SK-N-SH treated with all-trans-retinoic acid at 6 μM for 48 hours (cell line): ENCODE data around the gene NME4.

ENCODE experiments used
- ATAC-seq: fragments of 200-7000 bp; cut with Tn5 transposase; 3 replicates; pipeline ENCODE4 v1.9.1; 2020; ENCODE audit warnings: mild to moderate bottlenecking, moderate library complexity
- ARNTL ChIP-seq: fragments of 450-650 bp; formaldehyde crosslinking; IDR thresholded peaks from 2 replicates; pipeline ENCODE4 v1.5.0; 2020; ENCODE audit warnings: low read depth, mild to moderate bottlenecking, moderate library complexity, borderline replicate concordance
- CSDC2 ChIP-seq: fragments of 250-450 bp; sonication (Bioruptor Pico); IDR thresholded peaks from 2 replicates; pipeline ENCODE4 v1.5.0; 2020; ENCODE audit warnings: mild to moderate bottlenecking, moderate library complexity
- ESRRG ChIP-seq: fragments of 250-450 bp; sonication (Bioruptor Pico); IDR thresholded peaks from 2 replicates; pipeline ENCODE4 v1.6.1; 2021; ENCODE audit warnings: mild to moderate bottlenecking
- GLIS3 ChIP-seq: fragments of 250-450 bp; sonication (Bioruptor Pico); IDR thresholded peaks from 2 replicates; pipeline ENCODE4 v1.5.0; 2020; ENCODE audit warnings: mild to moderate bottlenecking, moderate library complexity
- OSR1 ChIP-seq: fragments of 250-450 bp; sonication (Bioruptor Pico); IDR thresholded peaks from 2 replicates; pipeline ENCODE4 v1.8.0; 2022; ENCODE audit warnings: moderate library complexity, mild to moderate bottlenecking, inconsistent platforms
- PPARA ChIP-seq: fragments of 250-450 bp; sonication (Bioruptor Pico); IDR thresholded peaks from 2 replicates; pipeline ENCODE4 v1.5.0; 2020; ENCODE audit warnings: mild to moderate bottlenecking, borderline replicate concordance
- RARB ChIP-seq: fragments of 250-450 bp; sonication (Bioruptor Pico); IDR thresholded peaks from 2 replicates; pipeline ENCODE4 v1.8.0; 2021; ENCODE audit warnings: mild to moderate bottlenecking, moderate library complexity
- SNAI2 ChIP-seq: fragments of 250-450 bp; sonication (Bioruptor Pico); IDR thresholded peaks from 2 replicates; pipeline ENCODE4 v1.5.0; 2020; ENCODE audit warnings: mild to moderate bottlenecking, moderate library complexity
- TCF4 ChIP-seq: fragments of 250-450 bp; sonication (Bioruptor Pico); IDR thresholded peaks from 2 replicates; pipeline ENCODE4 v1.8.0; 2021; ENCODE audit warnings: mild to moderate bottlenecking, moderate library complexity, borderline replicate concordance
- TOX ChIP-seq: fragments of 250-450 bp; sonication (Bioruptor Pico); IDR thresholded peaks from 2 replicates; pipeline ENCODE4 v1.8.0; 2021; ENCODE audit warnings: mild to moderate bottlenecking, moderate library complexity, borderline replicate concordance
- ZC3H10 ChIP-seq: fragments of 250-450 bp; sonication (Bioruptor Pico); IDR thresholded peaks from 2 replicates; pipeline ENCODE4 v1.5.1; 2021; ENCODE audit warnings: mild to moderate bottlenecking, moderate library complexity
- ZFP3 ChIP-seq: fragments of 250-450 bp; sonication (Bioruptor Pico); IDR thresholded peaks from 2 replicates; pipeline ENCODE4 v1.5.0; 2020; ENCODE audit warnings: mild to moderate bottlenecking, moderate library complexity
- ZFP30 ChIP-seq: fragments of 450-650 bp; formaldehyde crosslinking; IDR thresholded peaks from 2 replicates; pipeline ENCODE4 v1.5.0; 2022; ENCODE audit warnings: mild to moderate bottlenecking, moderate library complexity
- ZNF565 ChIP-seq: fragments of 450-650 bp; formaldehyde crosslinking; conservative IDR thresholded peaks from 2 replicates; pipeline ENCODE4 v1.5.0; 2020; ENCODE audit warnings: low read depth, mild to moderate bottlenecking, moderate library complexity
- ZNF70 ChIP-seq: fragments of 450-650 bp; formaldehyde crosslinking; IDR thresholded peaks from 2 replicates; pipeline ENCODE4 v1.5.0; 2020; ENCODE audit warnings: mild to moderate bottlenecking, moderate library complexity
- ZNF8 ChIP-seq: fragments of 450-650 bp; formaldehyde crosslinking; IDR thresholded peaks from 2 replicates; pipeline ENCODE4 v1.5.0; 2020; ENCODE audit warnings: mild to moderate bottlenecking, moderate library complexity
- TF ChIP-seq, protein P1 (sequence below): fragments of 250-450 bp; sonication (Bioruptor Pico); IDR thresholded peaks from 2 replicates; pipeline ENCODE4 v1.5.0; 2020; ENCODE audit warnings: mild to moderate bottlenecking, moderate library complexity
- TF ChIP-seq, protein P2 (sequence below): fragments of 250-450 bp; sonication (Bioruptor Pico); IDR thresholded peaks from 2 replicates; pipeline ENCODE4 v1.8.0; 2020; ENCODE audit warnings: mild to moderate bottlenecking, moderate library complexity, borderline replicate concordance
- TF ChIP-seq, protein P3 (sequence below): fragments of 250-450 bp; sonication (Bioruptor Pico); IDR thresholded peaks from 2 replicates; pipeline ENCODE4 v1.8.0; 2021; ENCODE audit warnings: low read depth, mild to moderate bottlenecking, moderate library complexity, borderline replicate concordance
- TF ChIP-seq, protein P4 (sequence below): fragments of 250-450 bp; sonication (Bioruptor Pico); IDR thresholded peaks from 2 replicates; pipeline ENCODE4 v1.5.1; 2021; ENCODE audit warnings: mild to moderate bottlenecking, moderate library complexity

NME4 gene

DNA sequence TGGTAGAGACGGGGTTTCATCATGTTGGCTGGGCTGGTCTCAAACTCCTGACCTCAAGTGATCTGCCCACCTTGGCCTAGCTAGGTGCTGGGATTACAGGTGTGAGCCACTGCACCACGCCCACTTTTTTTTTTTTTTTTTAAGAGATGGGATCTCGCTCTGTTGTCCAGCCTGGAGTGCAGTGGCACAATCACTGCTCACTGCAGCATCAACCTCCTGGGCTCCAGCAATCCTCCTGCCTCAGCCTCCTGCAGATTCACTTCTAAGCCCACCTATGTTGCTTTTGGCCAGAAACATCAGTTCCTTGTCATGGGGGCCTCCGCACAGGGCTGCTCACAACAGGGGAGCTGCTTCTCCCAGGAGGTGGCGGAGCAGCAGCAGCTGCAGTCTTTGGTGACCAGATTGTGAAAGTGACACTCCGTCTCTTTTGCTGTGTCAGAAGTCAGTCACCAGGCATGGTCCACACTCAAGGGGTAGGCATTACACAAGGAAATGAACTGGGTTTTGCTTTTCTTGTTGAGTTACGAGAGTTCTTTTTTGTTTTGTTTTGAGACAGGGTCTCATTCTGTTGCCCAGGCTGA lies 4.5 kb upstream of the NME4 start:
- TF ChIP-seq ZFP30 (CRISPR knock-in tag) (no peak), TOX (no peak), ZNF70 (CRISPR knock-in tag) (no peak), TCF4 (CRISPR knock-in tag) (no peak), PPARA (CRISPR knock-in tag) (no peak)
- TF ChIP-seq, protein P1, sequence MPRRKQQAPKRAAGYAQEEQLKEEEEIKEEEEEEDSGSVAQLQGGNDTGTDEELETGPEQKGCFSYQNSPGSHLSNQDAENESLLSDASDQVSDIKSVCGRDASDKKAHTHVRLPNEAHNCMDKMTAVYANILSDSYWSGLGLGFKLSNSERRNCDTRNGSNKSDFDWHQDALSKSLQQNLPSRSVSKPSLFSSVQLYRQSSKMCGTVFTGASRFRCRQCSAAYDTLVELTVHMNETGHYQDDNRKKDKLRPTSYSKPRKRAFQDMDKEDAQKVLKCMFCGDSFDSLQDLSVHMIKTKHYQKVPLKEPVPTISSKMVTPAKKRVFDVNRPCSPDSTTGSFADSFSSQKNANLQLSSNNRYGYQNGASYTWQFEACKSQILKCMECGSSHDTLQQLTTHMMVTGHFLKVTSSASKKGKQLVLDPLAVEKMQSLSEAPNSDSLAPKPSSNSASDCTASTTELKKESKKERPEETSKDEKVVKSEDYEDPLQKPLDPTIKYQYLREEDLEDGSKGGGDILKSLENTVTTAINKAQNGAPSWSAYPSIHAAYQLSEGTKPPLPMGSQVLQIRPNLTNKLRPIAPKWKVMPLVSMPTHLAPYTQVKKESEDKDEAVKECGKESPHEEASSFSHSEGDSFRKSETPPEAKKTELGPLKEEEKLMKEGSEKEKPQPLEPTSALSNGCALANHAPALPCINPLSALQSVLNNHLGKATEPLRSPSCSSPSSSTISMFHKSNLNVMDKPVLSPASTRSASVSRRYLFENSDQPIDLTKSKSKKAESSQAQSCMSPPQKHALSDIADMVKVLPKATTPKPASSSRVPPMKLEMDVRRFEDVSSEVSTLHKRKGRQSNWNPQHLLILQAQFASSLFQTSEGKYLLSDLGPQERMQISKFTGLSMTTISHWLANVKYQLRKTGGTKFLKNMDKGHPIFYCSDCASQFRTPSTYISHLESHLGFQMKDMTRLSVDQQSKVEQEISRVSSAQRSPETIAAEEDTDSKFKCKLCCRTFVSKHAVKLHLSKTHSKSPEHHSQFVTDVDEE (CRISPR knock-in tag): no peak
- TF ChIP-seq, all 23 proteins: peak for 0

DNA sequence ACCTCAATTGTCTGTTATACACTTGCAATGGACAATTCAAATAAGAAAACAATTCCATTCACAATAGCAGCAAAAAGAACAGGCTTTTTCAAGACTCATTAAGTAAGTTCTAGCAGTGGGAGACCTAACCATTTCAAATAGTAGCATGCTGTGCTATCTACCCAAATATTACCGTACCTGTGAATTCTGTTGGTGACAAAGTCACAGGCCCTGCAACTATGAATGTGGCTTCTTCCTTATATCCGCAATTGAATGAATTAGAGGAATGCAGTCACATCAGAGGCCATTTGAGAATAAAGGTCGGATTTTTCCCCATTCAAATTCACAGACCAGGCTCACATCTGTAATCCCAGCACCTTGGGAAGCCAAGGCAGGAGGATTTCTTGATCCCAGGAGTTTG lies 800 bp upstream of the NME4 start:
- no peak for ATAC-seq
- TF ChIP-seq ESRRG (no peak), TCF4 (CRISPR knock-in tag) (no peak), RARB (CRISPR knock-in tag) (no peak), CSDC2 (CRISPR knock-in tag) (no peak), PPARA (CRISPR knock-in tag) (no peak), ARNTL (CRISPR knock-in tag) (no peak), ZNF8 (no peak), ZC3H10 (no peak)
- TF ChIP-seq, protein P2, sequence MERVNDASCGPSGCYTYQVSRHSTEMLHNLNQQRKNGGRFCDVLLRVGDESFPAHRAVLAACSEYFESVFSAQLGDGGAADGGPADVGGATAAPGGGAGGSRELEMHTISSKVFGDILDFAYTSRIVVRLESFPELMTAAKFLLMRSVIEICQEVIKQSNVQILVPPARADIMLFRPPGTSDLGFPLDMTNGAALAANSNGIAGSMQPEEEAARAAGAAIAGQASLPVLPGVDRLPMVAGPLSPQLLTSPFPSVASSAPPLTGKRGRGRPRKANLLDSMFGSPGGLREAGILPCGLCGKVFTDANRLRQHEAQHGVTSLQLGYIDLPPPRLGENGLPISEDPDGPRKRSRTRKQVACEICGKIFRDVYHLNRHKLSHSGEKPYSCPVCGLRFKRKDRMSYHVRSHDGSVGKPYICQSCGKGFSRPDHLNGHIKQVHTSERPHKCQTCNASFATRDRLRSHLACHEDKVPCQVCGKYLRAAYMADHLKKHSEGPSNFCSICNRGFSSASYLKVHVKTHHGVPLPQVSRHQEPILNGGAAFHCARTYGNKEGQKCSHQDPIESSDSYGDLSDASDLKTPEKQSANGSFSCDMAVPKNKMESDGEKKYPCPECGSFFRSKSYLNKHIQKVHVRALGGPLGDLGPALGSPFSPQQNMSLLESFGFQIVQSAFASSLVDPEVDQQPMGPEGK (CRISPR knock-in tag): no peak

More for the DNA sequence above, 4.5 kb upstream of the NME4 start:
- no peak for ATAC-seq

DNA sequence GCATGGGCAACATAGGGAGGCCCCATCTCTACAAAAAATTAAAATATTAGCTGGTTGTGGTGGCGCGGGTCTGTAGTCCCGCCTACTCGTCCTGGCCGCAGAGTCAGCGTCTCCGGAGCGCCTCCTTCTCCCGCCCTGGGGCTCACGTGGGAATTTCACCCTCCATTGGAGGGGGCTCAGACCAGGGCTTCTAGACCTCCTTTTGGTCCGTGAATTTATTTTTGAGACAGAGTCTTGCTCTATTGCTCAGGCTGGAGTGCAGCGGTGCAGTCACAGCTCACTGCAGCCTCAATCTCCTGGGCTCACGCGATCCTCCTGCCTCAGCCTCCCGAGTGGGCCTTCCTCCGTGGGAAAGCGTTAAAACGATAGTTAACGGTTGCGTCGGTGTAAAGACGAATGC lies 394 bp upstream of the NME4 start:
- ATAC-seq: peak; percentile 65
- no peak for TF ChIP-seq OSR1 (CRISPR knock-in tag)
- TF ChIP-seq, protein P1 (CRISPR knock-in tag): no peak
- no peak for TF ChIP-seq CSDC2 (CRISPR knock-in tag)
- no peak for TF ChIP-seq ZNF565 (CRISPR knock-in tag)
- TF ChIP-seq ESRRG: no peak
- TF ChIP-seq ZC3H10: no peak
- peak; percentile 74 for TF ChIP-seq ZNF70 (CRISPR knock-in tag)

DNA sequence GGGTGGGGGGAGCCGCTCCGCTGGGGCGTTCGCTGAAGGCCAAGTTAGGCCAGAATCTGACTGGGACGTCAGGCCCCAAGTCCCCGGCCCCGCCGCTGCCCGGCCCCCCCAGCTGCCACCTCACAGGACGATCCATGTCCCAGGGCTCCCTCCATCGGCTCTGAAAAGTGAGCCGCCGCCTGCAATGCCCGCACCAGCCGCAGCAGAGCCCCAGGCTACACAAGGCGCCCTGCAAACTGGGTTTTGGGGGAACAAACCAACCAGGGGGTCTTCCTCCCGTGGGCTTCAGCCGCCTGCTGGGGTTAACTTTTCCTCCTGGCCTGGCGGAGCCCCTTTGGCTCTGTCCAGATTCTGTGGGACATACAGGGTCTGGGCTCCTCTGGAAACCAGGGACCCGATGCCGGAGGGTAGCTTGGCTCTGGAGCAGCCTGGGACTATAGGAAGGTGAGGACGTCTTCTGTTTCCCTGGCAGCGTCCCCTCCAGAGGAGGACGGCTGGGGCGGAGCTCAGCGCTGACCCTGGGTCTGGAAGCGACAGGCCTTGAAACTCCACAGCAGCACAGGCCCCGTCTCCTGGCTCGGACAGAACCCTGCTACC lies 835 bp downstream of the NME4 start:
- ATAC-seq: peak; percentile 71
- TF ChIP-seq, protein P3, sequence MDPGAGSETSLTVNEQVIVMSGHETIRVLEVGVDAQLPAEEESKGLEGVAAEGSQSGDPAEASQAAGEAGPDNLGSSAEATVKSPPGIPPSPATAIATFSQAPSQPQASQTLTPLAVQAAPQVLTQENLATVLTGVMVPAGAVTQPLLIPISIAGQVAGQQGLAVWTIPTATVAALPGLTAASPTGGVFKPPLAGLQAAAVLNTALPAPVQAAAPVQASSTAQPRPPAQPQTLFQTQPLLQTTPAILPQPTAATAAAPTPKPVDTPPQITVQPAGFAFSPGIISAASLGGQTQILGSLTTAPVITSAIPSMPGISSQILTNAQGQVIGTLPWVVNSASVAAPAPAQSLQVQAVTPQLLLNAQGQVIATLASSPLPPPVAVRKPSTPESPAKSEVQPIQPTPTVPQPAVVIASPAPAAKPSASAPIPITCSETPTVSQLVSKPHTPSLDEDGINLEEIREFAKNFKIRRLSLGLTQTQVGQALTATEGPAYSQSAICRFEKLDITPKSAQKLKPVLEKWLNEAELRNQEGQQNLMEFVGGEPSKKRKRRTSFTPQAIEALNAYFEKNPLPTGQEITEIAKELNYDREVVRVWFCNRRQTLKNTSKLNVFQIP (CRISPR knock-in tag): no peak
- no peak for TF ChIP-seq ESRRG
- TF ChIP-seq, protein P4, sequence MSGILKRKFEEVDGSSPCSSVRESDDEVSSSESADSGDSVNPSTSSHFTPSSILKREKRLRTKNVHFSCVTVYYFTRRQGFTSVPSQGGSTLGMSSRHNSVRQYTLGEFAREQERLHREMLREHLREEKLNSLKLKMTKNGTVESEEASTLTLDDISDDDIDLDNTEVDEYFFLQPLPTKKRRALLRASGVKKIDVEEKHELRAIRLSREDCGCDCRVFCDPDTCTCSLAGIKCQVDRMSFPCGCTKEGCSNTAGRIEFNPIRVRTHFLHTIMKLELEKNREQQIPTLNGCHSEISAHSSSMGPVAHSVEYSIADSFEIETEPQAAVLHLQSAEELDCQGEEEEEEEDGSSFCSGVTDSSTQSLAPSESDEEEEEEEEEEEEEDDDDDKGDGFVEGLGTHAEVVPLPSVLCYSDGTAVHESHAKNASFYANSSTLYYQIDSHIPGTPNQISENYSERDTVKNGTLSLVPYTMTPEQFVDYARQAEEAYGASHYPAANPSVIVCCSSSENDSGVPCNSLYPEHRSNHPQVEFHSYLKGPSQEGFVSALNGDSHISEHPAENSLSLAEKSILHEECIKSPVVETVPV: no peak
- no peak for TF ChIP-seq ZNF565 (CRISPR knock-in tag)
- TF ChIP-seq CSDC2 (CRISPR knock-in tag): no peak
- no peak for TF ChIP-seq GLIS3 (CRISPR knock-in tag)
- no peak for TF ChIP-seq ZFP3 (CRISPR knock-in tag)
- TF ChIP-seq TOX: no peak
- no peak for TF ChIP-seq TCF4 (CRISPR knock-in tag)
- no peak for TF ChIP-seq ZNF70 (CRISPR knock-in tag)
- no peak for TF ChIP-seq RARB (CRISPR knock-in tag)
- TF ChIP-seq OSR1 (CRISPR knock-in tag): no peak
- TF ChIP-seq ZNF8: no peak
- TF ChIP-seq SNAI2: no peak
- TF ChIP-seq, protein P1 (CRISPR knock-in tag): no peak
- no peak for TF ChIP-seq ZC3H10
- no peak for TF ChIP-seq ARNTL (CRISPR knock-in tag)
